Muscle layer of duodenum (tissue), 2 donors: ENCODE results near the gene DIP2A.

ENCODE experiments used
- H3K27ac ChIP-seq: one replicate; pipeline ENCODE4 v1.7.0; 2013; ENCODE audit warnings: mild to moderate bottlenecking, low read length
- H3K27me3 ChIP-seq: one replicate; pipeline ENCODE4 v1.7.0; 2013; ENCODE audit warnings: low read depth, mild to moderate bottlenecking, control low read depth, low read length
- H3K36me3 ChIP-seq, 2 donors: one replicate each; pipeline ENCODE4 v1.7.0; 2013; ENCODE audit warnings: low read length in 2 of 2, control low read depth in 1 of 2, mild to moderate bottlenecking in 1 of 2; ENCODE audit not compliant: insufficient read depth in 2 of 2, control insufficient read depth in 1 of 2
- H3K4me1 ChIP-seq, 2 donors: one replicate each; pipeline ENCODE4 v1.7.0; 2013; ENCODE audit warnings: low read length in 2 of 2, mild to moderate bottlenecking in 2 of 2, control low read depth in 1 of 2, moderate library complexity in 1 of 2; ENCODE audit not compliant: insufficient read depth in 2 of 2, control insufficient read depth in 1 of 2
- H3K4me3 ChIP-seq, 2 donors: one replicate each; pipeline ENCODE4 v1.7.0; 2013; ENCODE audit warnings: low read length in 2 of 2, low read depth in 1 of 2, mild to moderate bottlenecking in 1 of 2
- H3K9me3 ChIP-seq, 2 donors: one replicate each; pipeline ENCODE4 v1.7.0; 2013; ENCODE audit warnings: low read length in 2 of 2, control low read depth in 1 of 2, mild to moderate bottlenecking in 1 of 2; ENCODE audit not compliant: control insufficient read depth in 1 of 2
- donor health status: healthy.

The DIP2A gene

DNA sequence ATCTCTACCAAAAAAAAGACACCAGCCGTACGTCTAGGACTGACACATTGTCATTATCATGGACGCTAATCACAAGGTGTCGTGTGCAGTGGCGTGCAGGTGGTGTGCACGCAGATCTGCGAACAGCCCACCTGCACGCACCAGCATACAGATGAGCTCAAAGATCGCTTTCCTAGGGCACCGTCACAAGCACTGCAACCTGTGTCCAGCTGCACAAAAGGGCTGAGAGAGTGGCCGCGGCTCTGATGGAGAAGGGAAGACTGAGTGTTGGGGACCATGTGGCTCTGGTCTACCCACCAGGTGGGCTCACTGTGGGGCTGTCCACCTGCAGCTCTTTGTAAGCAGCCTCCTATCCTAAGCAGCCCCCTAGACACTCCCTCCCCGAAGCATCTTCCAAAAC is 95.3 kb downstream of the DIP2A start:
- Histone ChIP-seq H3K4me1 (no peaks in the 10 kb centered on the region), H3K9me3 (no peaks in the 10 kb centered on the region), H3K27ac (no peak overlapping the region), H3K4me3 (no peak overlapping the region), H3K36me3 (peaks cover 18 to 81% of the 10 kb centered on the region in 2 donors), H3K27me3 (no peaks in the 10 kb centered on the region)

DNA sequence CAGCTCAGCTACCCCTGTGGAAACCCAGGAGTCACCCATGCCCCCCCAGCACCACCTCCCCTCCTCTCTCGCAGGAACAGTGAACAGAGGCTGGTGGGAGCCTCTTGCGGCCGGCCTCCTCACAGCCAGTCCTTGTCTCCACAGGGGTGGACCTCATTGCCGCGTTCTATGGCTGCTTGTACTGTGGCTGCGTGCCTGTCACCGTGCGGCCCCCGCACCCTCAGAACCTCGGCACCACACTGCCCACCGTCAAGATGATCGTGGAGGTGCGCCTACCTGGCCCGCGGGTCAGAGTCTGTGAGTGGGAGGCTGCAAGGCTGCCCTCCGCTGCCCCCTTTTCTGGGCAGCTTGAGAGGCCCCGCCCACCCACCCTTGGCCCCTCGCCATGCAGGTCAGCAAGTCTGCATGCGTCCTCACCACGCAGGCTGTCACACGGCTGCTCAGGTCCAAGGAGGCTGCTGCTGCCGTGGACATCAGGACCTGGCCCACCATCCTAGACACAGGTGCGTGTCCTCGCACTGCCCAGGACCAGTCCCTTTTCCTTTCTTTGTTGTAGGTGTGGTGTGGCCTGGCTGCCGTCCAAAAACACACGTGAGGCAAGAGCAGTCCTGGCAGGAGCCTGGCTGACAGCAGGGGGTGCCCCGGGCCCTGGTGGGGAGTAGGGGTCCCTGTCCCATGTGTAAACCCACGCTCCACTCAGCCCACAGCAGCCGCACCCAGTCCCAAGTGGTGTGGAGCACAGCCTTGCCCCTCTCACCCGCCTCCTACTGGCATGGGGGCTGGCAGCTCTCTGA is 95.9 kb downstream of the DIP2A start:
- H3K36me3 ChIP-seq = peaks cover 18 to 85% of the 10 kb centered on the region in 2 donors
- no peak overlapping the region for H3K4me3 ChIP-seq
- H3K9me3 ChIP-seq = no peaks in the 10 kb centered on the region
- no peaks in the 10 kb centered on the region for H3K4me1 ChIP-seq
- no peaks in the 10 kb centered on the region for H3K27me3 ChIP-seq
- H3K27ac ChIP-seq = no peak overlapping the region

DNA sequence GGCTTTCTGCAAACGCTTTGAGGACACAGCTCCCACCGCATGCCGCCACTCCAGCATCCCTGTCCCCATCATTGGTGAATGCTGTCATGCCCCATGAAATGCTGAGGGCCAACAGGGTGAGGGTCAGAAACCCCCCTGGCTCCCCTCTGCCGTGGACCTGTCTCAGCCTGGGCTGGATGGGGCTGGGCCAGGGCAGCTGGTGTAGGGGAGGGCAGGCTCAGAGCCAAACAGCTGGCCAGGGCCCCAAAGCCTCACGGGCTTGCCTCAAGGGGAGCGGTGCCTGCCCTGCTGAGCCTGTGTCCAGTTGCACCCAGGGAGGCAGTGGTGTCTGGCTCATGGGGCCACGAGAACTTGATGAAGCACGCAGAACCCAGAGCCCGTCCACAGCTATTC is 96.5 kb downstream of the DIP2A start:
- Histone ChIP-seq H3K27me3 (no peaks in the 10 kb centered on the region), H3K4me1 (no peaks in the 10 kb centered on the region), H3K27ac (no peak overlapping the region), H3K36me3 (peaks cover 21 to 85% of the 10 kb centered on the region in 2 donors), H3K9me3 (no peaks in the 10 kb centered on the region), H3K4me3 (no peak overlapping the region)

DNA sequence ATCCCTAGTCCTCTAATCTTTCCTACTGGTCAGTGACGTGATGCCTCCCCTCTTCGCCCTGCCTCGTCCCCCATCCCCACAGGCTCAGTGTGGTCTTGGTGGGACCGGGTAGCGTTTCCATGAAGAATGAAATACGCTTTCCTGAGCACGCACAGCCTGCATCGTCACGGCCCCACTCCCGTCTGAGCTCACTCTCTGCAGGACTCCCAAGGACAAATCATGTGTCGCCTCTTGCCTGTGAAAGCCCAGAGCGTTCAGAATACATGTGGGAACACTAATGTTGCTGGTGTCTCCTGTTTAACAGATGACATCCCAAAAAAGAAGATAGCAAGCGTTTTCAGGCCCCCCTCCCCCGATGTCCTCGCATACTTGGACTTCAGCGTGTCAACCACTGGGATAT is 97.0 kb downstream of the DIP2A start:
- peaks cover 24 to 85% of the 10 kb centered on the region in 2 donors for H3K36me3 ChIP-seq
- no peaks in the 10 kb centered on the region for H3K27me3 ChIP-seq
- H3K4me1 ChIP-seq = no peaks in the 10 kb centered on the region
- no peaks in the 10 kb centered on the region for H3K9me3 ChIP-seq
- no peak overlapping the region for H3K4me3 ChIP-seq
- no peak overlapping the region for H3K27ac ChIP-seq

DNA sequence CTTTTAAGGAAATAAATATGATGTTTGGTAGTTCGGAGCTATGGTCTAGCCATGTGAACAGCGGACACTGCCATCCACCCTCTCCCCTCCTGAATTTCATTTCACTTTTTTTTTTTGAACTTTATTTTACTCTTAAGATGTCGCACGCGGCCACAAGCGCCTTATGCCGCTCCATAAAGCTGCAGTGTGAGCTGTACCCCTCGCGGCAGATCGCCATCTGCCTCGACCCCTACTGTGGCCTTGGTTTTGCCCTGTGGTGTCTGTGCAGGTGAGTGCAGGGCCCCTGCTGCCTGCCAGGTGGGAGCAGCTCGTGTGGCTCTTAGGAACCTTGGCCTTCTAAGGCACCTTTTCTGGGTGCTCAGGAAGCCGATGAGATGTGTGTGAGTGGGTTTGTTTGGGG is 98.1 kb downstream of the DIP2A start:
- Histone ChIP-seq H3K4me3 (no peak overlapping the region), H3K4me1 (no peaks in the 10 kb centered on the region), H3K27me3 (no peaks in the 10 kb centered on the region), H3K36me3 (peaks cover 29 to 84% of the 10 kb centered on the region in 2 donors), H3K9me3 (no peaks in the 10 kb centered on the region), H3K27ac (no peak overlapping the region)

DNA sequence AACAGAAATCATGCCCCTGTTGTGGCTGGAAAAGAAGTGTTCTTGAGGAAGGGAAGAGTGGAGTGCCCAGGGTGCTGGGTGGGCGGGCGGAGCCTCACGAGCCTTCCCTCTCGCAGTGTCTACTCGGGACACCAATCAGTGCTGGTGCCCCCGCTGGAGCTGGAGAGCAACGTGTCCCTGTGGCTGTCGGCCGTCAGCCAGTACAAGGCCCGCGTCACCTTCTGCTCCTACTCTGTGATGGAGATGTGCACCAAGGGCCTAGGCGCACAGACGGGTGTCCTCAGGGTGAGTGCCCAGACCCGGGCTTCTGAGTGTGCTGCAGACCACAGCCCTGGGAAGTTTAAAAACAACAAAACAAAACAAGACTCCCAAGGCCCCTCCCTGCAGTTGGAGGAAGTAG is 98.8 kb downstream of the DIP2A start:
- Histone ChIP-seq H3K4me1 (no peaks in the 10 kb centered on the region), H3K9me3 (no peaks in the 10 kb centered on the region), H3K27ac (no peak overlapping the region), H3K4me3 (no peak overlapping the region), H3K36me3 (peaks cover 34 to 90% of the 10 kb centered on the region in 2 donors), H3K27me3 (no peaks in the 10 kb centered on the region)

DNA sequence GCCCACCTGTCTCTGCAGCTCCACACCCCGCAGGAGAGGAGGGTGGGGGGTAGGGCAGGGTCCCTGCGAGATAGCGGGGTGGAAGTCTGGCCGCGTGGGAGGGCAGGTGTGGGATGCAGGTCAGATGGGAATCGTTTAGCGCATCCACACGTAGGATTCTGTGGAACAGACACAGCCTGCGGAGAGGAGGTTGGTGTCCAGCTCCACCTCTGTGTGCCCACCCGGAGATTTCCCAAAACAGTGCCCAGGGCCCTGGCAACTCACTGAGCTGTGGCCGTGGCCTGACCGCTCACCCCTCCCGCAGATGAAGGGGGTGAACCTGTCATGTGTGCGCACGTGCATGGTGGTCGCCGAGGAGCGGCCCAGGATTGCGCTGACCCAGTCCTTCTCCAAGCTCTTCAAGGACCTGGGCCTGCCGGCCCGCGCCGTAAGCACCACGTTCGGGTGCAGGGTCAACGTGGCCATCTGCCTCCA is 99.3 kb downstream of the DIP2A start:
- no peak overlapping the region for H3K27ac ChIP-seq
- H3K36me3 ChIP-seq = peaks cover 39 to 90% of the 10 kb centered on the region in 2 donors
- H3K4me1 ChIP-seq = no peaks in the 10 kb centered on the region
- no peaks in the 10 kb centered on the region for H3K27me3 ChIP-seq
- no peaks in the 10 kb centered on the region for H3K9me3 ChIP-seq
- no peak overlapping the region for H3K4me3 ChIP-seq

DNA sequence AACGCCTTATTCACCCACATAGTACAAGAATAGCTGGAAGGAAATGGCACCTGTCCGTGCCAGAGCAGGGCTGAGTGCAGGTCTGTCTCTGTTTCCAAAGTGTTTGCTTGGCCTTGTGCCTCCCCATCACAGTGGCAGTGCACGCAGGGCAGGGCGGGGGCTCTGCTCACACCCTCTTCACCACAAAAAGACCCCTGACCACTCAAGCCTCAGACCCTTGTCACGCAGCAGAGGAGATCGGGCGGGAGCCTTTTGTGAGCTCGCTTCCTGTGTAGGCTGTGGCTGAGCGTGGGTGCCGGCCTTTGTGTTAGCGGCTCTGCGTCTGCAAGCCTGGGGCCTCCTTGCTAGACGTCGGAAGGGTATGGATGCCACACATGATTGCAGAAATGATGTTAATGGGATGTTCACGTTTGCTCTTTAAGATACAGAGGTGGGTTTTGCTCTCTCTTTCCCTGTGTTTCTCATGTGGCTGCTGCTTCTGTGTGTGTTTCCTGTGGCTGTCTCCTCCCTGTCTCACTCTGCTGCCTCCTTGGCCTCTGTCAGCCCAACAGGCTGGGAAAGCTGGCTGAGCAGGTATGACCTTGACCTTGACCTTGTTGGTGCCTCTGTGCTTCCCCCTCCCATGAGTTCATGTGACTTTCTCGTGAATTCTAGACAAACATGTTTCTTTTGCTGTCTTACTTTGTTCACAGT is 100.7 kb downstream of the DIP2A start:
- H3K36me3 ChIP-seq = peaks cover 54 to 91% of the 10 kb centered on the region in 2 donors
- no peak overlapping the region for H3K4me3 ChIP-seq
- H3K27ac ChIP-seq = no peak overlapping the region
- H3K9me3 ChIP-seq = no peaks in the 10 kb centered on the region
- no peaks in the 10 kb centered on the region for H3K4me1 ChIP-seq
- no peaks in the 10 kb centered on the region for H3K27me3 ChIP-seq

DNA sequence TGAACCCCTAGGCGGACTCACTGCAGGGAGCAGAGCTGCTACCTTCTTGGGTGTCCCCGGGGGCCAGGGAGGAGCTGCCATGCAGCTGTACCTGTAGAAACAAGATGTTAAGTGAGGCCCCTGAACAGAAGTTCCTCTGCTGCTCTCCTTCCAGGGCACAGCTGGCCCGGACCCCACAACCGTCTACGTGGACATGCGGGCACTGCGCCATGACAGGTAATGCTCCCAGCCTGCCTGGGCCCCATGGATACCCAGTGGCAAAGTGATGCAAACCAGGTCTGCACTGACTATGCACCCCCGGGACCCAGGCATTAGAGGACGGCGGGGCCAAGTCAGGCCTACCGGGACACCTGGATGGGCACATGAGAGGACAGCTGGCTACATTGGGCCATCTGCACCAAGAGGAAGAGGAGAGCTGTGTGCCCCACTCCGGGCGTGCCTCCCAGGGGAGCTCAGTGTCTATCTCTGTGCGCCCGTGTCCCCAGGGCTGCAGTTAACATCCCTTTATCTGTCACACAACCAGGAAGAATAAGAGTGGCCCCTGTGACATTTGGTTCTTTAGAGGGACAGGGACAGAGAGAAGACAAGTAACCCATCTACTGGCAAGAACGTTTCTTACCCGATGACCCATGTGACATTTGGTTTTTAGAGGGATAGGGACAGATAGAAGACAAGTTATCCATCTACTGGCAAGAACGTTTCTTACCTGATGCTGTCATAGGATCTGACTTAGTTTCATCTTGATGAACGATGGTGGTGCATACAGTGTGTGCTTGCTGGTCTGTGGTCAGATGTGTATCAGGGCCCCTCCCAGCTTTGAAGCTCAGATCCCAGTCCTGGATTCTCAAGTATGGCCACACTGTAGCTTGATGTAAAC is 102.1 kb downstream of the DIP2A start:
- no peak overlapping the region for H3K4me3 ChIP-seq
- peaks cover 59 to 89% of the 10 kb centered on the region in 2 donors for H3K36me3 ChIP-seq
- no peaks in the 10 kb centered on the region for H3K9me3 ChIP-seq
- no peaks in the 10 kb centered on the region for H3K27me3 ChIP-seq
- no peak overlapping the region for H3K27ac ChIP-seq
- H3K4me1 ChIP-seq = no peaks in the 10 kb centered on the region

DNA sequence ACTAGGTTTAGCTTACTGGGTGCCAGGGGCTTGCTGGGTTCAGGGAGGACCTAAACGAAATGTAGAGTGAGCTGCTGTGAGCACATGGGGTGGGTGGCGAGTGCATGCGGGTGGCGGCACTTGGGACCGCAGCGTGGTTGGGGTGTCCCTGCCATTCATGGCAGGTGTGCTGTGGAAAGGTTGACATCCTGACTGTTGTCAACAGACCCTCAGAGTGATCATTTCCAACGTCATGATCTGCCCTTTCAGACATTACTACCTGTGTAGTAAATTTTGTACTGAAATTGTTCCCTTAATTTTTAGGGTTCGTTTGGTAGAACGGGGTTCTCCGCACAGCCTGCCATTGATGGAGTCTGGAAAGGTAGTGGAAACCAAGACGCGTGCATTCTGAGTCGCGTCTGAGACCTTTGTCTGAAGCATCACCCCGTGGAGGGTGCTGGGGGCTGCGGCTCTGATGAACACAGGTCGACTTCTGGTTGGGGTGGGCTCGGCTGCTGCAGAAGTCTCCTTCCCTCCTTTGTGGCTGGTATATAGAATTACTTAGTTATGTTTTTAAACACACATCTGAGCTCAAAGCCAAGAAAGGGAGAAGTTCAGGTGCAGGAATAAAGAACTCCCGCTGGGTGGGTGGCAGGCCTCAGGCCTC is 102.9 kb downstream of the DIP2A start:
- Histone ChIP-seq H3K4me3 (no peak overlapping the region), H3K4me1 (no peaks in the 10 kb centered on the region), H3K36me3 (peaks cover 63 to 93% of the 10 kb centered on the region in 2 donors), H3K27me3 (no peaks in the 10 kb centered on the region), H3K9me3 (no peaks in the 10 kb centered on the region), H3K27ac (no peak overlapping the region)
